DMS114 treated with DMSO at 0.1 percent for 48 hours (cell line): ENCODE measurements around the gene METTL25B.

Source experiments
- DNase-seq: peaks from one replicate; lab custom pipeline; 2025; ENCODE audit not compliant: unreplicated experiment; lab: John Stamatoyannopoulos, UW

The METTL25B gene

DNA sequence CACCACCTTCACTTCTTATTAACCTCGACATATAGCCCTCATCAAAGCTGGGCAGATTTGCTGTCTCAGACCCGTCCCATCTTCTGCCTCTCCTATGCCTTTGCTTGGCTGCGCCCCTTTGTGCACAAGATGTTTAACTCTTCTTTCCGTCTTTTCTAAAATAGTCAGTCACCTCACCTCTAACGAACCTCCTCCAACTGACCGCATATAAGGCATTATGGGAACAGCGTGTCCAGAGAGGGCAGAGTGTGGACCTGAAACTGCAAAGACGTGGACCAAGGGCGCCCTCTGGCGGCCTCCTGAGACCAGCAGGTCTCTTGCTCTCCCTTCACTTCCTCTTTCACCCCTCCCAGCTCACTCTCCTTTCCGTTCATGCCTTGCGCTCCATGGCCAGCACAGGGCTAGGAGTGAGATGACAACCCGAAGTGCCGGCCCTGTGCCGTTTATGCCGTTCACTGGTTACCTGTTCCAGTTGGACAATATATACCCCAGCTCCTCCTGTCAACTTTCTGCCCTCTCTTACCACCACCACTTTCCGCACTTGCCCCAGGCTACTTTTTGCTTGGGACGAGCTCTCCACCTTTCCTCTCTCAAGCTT lies 2.5 kb upstream of the METTL25B start:
- DNase-seq = peak; percentile 98

DNA sequence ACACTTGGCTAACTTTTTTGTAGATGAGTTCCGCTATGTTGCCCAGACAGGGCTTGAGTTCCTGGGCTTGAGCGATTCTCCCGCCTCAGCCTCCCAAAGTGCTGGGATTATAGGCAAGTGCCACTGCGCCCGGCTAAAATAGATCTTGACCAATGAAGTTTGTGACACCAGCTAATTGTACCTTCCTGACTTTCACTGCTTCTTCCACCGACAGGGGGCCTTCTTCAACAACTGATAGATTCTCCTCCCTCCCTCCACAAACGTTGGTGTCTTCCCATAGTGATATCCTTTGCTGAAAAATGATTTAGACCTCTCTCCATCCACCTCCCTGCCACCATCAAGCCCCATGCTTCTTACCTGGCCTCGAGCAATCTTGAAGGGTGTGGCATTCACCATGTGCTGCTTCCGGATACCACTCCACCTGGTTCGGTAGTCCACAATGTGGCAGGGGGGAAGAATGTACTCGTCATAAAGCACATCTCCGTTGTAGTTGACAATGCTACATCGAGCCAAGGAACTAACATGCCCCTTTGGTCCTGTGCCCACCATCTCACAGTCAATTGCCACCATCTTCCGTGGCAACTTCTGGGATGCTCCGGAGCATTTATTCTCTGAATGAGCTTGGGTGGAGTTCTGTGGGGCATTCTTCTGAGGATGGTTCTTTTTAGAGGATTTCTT lies 1.6 kb upstream of the METTL25B start:
- DNase-seq = peak; percentile 81

DNA sequence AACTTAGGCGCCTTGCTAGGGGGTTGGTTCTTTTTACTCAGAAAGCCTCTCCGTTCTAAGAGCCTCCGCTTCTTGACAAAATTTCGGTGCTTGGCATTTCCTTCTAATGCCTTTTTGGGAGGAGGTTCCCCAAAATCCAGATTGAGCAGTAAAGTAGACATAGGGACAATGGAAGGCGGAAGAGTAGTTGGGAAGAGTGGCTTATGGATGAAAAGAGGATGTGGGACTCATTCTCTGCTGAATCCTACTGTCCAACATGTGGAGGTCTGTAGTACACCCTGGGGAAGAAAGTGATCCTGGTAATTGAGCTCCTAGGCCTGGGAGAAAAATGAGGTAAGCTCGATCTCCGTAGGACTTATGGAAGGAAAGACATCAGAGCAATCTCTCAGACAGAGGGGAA lies 777 bp upstream of the METTL25B start:
- no peak for DNase-seq

DNA sequence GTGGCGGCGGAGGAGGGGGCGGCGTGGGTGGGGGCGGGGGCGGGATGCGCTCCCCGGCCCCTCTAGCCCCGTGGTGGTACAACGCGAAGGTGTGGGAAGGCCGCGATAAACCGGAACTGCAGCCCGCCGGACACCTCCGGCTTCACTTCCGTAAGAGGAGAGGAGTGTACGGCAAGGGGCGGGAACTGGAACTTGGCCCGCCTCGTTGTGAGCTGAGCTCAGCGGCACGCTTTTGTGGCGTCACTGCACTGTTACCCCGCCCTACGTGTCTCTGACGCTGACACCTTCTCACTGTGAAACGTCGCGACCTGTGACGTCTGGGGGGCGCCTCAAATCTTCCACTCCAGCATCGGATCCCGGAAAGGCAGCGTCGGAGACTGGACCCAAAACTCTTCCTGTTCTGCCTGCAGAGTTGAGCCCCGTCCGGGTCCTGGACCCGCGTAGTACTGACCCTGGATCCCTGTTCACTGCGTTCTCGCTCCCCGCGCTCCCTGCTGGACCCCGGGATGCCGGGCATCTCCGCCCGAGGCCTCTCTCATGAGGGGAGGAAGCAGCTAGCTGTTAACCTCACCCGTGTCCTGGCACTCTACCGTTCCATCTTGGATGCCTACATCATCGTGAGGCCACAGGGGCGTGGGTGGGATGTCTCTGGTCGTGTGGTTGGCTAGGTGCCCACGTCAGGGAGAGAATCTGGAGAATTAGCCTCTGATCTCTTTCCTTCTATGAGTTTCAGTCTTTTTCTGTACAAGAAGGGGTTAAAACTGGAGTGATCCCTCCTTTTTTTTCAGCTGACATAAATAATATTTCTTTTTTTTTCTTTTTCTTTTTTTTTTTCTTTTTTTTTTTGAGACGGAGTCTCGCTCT lies 562 bp downstream of the METTL25B start, which contains the start of gene ISG20L2:
TSS of gene ISG20L2 (minus strand) at position 168 of the 864 bp plus-strand sequence. CDS start 1,114 bp downstream, outside the sequence.
- DNase-seq = peak; percentile 99

DNA sequence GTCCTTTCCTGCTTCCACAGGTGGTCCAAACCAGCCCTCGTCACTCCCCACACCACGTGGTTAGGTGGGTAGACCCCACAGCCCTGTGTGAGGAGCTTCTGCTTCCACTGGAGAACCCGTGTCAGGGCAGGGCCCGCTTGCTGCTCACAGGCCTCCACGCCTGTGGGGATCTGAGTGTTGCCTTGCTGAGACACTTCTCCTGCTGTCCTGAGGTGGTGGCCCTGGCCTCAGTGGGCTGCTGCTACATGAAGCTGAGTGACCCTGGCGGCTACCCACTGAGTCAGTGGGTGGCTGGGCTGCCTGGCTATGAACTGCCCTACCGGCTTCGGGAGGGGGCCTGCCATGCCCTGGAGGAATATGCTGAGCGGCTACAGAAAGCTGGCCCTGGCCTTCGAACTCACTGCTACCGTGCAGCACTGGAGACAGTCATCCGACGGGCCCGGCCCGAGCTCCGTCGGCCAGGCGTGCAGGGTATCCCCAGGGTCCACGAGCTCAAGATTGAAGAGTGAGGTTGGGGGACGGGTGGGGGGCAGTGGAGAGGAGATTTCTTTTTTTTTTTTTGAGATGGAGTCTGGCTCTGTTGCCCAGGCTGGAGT lies 5.8 kb downstream of the METTL25B start:
- no peak for DNase-seq

DNA sequence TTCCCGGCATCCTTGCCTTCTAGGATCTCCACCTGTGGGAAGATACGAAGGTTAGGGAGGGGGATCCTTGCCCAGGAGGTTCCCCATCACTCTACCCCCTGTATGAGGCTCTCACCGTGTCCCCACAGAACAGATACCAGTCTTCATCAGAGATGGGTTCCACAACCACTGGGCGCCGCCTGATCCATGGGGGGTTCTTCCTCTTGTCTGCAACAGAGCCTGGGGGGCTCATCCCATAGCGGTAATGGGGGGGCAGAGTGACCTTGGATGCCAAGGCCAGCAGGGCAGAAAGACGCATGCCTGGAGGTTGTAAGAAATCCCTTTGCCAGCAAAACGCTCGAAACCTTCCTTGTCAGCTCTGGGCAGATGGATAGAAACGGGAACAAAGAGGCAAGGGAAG lies 10.1 kb downstream of the METTL25B start:
- DNase-seq = no peak

DNA sequence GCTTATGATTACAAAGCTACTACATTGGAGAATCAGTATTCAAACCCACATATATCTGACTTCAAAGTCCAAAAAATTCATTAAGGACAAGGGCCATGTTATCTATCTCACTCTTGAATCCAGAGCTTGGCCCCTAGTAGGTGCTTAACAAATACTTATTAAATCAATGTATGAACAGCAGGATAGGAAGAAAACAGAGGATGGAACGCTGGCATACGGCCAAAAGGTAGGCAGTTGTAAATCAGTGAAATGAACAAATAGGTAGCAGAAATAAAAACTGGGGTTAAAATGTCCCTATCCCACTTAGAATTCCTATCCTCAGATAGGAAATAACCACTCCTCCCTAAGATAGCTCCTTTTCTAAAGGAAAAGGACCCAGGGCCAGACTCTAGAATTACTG lies 10.6 kb downstream of the METTL25B start:
- no peak for DNase-seq

DNA sequence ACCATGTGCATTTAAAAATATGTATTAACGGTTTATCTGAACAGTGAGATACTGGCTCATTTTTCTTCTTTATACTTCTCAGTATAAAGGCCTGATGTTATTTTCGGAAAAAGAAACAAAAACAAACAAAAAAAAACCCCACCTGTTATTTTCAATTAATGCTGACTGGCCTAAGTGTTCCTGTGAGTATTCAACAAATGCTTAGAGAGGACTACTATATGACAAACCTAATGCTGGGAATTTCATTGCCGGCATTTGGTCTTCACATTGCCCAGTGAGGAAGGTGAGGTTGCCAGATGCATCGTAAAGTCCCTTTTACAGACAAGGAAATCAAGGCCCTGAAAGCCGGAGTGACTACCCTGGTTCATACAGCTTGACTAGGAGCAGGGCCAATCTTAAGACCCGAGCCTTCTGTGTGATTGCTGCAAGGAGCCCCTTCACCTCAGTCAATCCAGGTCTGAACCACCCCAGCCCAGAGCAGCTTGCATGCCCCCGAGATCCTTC lies 12.0 kb downstream of the METTL25B start:
- no peak for DNase-seq

DNA sequence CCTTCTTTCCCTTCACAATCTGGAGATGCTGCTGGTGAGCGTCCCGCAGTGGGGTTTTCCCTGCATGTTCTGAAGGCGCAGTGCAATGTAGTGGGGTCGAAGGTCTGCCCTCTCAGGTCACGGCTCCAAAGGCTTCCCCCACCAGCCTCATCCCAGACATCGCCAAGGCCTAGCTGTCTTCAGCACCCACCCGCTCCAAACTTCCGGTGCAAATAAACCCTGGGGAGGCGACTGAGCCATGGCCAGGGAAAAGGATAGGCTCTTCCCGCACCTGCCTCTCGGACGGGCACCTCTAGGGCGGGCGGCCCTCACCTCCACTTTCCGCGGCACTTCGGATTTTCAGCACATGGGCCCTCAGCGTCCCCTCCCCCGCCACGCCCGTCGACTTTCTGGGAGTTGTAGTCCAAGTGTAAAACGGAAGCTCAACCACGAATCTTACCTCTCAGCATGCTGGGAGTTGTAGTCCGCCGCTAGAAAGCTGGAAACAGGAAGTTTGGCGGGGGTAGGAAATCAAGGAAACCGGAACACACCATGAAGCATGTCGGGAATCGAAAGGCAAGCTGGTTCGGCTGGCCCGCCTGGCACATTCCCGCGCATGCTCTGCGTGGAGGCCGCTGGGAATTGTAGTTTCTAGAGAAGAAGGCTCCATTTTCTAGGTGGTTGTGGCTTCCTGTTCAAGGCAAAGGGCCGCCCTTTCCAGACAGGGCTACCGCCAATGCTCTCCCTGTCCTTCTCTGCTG lies 12.6 kb downstream of the METTL25B start, which contains the start of gene MRPL24:
TSS of gene MRPL24 (minus strand) at position 348 of the 740 bp plus-strand sequence. CDS start 2,384 bp downstream, outside the sequence.
- peak; percentile 100 for DNase-seq

DNA sequence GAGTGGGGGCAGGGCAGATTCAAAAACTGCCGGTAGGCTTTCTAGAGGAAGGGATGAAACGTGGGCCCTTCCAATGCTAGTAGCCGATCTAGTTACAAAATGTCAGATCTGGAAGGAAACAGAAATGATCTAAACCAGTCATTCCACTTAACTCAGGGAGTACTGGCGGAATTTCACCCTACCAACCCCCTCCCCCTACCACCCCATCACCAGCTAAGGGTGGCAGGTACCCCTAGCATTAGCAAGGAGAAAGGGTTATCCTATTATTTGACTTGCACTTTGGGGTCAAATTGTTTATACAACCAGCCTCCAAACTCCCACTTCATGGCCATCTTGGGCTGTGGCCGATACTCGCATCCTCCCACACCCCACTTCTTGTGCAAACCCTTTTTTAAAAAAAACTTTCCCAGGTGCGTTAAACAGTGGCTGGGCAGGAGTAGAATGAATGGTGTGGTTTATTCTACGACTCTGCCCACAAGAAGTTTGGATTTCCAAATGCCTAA lies 13.3 kb downstream of the METTL25B start:
- DNase-seq = no peak

DNA sequence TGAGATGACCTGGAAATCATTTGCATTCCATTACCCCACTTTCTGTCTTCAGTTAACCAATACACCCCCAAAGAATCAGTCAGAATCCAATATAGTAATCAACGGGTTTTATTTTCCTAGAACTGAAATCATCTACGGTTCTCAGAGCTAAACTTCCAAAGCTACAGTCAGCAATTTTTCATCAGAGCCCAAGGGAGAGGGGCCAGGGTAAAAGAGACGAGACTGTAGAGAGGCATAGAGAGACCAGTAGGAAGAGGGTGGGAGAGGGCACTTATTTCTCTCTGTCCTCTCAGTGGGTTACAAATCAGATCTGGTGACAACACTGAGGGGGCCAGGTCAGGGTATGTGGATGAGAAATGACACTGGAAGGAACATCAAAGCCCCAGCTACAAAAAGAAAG lies 13.7 kb downstream of the METTL25B start:
- no peak for DNase-seq

DNA sequence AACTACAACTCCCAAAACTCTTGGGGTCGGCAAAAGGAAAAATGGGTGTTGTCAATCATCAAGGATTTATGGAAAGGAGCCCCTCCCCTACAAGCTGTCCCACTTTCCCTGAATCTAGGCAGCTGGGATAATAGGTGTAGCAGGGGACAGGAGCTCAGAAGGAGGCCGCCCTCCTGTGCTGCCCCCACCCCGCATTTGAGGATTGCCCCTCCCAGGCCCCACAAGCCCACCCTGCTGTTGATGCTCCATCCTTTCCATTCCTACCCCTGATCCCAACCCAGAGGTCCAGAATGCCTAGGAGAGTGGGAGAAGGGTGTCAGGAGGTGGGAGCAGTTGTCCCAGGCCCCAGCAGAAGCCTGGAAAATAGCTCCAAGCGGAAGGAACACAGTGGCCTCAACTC lies 14.5 kb downstream of the METTL25B start:
- no peak for DNase-seq

DNA sequence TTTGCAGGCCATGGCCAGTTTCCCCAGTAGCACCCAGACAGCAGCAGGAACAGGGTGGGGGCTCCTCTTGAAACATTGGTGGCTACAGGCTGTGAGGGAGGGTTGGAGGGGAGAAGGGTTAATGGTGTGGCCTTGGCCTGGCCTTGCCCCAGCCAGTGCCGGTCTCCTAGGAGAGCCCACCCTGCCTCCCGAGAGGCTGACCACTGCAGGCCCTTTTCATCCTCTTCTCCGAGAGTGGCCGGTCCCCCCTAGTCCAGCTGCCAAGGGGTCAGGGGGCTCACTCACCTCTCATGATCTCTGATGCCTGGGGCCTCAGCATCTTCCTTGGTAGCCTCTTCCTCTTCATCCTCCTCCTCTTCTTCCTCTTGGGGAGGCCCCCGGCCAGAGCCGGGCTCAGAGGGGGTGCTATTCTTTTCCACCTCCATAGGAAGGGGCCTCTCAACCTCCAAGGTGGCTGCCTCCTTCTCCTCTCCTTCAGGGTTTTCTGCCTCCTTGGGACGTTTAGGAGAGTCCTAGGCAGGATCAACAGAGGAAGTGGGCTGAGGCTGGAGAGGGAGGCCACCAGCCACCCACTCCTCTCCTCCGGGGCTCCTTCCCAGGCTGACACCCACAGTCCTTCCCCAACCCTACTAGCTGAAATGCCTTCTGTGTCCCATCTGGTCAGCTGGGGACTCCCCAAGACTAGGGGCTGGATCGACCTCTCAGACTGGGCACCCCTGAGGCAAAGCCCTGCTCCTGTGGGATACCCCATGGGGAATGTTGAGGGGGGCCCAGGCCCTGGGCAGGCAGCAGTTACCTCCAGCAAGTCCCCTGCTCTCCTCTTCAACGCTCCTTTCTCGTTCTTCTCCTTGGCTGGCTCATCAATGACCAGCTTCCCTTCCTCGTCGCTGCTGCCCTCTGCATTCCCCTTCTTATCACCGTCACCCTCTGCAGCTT lies 15.4 kb downstream of the METTL25B start:
- no peak for DNase-seq

DNA sequence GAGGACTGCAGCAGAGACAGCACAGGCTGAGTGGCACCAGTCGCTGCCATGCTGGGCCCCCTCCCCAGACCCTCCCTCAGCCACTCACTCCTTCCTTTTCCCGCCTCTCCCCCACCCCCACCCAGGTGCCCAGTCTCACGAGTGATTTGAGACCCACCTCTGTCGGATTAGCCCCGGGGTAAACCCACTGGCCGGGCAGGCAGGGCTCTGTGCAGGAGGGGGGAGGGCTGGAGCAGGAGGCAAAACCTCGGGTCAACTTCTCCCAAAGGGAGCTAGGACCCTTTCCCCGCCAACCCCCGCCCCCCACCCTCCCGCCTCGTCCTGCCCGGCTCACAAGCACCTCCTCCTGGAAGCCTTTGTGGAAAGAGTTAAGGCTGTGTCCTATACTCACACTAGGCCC lies 16.1 kb downstream of the METTL25B start:
- DNase-seq = no peak

DNA sequence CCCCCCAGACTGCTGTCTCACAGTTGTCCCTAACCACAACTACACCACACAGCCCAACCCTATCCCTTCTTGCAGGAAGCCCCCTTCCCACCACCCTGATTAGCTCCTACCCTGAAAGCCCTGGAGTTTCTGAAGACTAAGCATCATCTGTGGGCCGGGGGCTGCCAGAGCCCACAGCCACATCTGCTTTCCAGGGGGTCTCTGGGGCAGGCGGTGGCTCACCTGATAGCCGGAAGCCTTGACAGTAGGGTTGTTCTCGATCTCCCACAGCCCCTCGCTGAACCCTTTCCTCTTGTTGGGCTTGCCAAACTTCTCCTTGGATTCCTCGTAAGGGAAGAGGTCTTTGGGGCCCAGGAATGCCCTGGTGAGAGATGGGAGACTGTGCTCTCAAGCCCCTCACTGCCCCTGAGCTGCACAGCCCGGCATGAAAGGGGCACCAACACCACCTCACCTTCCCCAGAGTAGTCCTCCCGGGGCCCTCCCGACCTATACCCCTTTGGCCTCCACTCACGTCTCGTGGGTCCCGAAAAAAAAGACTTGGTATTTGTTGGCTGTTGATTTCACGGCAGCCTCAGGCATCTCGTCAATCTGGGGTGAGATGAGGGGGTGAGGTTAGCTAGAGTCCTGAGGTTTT lies 16.6 kb downstream of the METTL25B start:
- DNase-seq = no peak

DNA sequence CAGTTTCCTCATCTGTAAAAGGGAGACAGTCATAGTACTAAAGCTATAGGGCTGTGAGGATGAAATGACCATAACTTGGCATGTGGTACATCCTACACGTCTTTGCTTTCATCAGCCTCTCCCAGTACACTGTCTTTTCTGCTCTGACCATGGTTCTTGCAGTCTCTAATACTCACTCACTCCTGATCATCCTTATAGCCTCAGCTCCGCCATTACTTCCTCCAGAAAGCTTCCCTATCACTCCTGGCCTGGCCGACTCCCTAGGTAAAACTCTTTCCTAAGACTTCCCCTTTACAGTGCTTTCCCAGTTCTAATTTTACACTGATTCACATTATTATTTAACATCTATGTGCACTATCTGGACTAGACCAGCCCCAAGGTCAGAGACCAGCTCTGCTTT lies 17.6 kb downstream of the METTL25B start:
- DNase-seq = no peak

DNA sequence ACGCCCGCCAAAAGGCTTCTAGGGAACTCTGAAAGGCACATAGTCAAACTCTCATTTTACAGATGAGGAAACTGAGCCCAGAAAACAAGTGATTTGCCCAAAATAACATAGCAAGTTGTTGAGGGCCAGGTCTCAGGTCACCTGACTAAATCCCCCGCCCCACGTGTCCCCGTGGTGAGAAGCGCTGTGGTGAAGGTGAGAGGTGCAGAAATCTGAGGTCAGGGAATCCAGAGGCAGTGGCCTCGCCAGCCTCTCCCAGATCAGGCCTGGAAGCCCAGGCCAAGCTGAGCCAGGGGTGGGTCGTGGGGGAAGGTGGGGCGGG lies 18.1 kb downstream of the METTL25B start:
- no peak for DNase-seq

DNA sequence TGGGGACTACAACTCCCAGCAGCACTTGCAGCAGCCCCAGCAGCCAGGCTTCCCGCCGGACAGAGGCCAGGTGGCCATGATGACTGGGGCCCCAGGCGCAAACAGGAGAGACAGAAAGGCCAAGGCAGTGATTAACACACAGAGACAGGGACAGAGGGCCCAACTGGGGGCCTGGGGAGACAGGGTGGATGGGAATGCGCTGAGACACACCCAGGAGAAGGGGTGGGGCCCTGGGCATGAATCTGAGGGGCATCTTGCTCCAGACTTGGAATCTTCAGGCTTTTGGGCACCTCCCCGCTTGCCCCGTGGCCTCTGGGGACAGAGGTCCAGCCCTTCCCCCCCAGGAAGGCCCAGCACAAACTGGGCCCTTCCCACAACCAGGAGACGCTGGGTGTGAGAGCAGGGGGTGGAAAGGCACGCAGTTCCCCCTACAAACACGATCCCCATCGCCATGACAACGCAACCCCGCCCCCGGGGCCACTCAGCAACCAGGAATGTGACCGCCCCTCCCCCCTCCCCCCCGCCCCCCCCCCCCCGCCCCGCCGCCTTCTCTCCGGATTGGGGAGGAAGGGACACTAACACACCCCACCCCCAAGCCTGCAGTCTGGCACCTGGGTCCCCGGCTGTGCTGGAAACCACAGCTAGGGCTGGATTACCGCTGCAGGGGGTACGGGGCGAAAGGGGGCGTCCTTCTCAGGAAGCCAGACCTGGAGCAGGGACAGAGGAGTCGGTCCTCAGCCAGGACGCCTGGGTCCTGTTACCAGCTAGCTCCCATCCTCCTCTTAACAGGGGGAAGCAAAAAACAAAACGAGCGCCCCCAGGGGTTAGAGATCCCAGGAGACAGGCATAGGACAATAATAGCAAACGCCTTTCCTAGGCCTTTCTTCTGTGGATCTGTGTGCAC lies 18.7 kb downstream of the METTL25B start:
- peak; percentile 65 for DNase-seq
